Measurements from ENCODE around the gene INAVA. TPM values are rescaled to one million over a fixed set of nuclear protein-coding genes. Genes with fewer than 3 reads are reported as not detected.

INAVA gene
- polyA plus RNA-seq, 1 experiment, result 0.16 TPM

GRCh38 chr1:200874694-200875093 is 20.0 kb upstream of the INAVA start:
- H3K27ac ChIP-seq (ENCODE audit: low read depth, low read length), result no peak overlapping the region
- no peak for DNase-seq (ENCODE audit: low read depth, low spot score)
- peaks cover 68% of the 10 kb centered on the region for H3K27me3 ChIP-seq (ENCODE audit: control insufficient read depth, insufficient read depth, low read length)
- ChIA-PET POLR2A (no interaction called here), CTCF (no interaction called here)
- TF ChIP-seq CTCF (IDR thresholded peaks at IDR 0.05; ENCODE audit: low read depth, low read length), result no peak
- H3K9me3 ChIP-seq (ENCODE audit: control insufficient read depth, insufficient read depth, low read length), result peaks cover 3% of the 10 kb centered on the region; the same call in 1 of the 2 replicates
- no peak overlapping the region for H3K4me3 ChIP-seq (ENCODE audit: low read depth, low read length)

- DNase-seq (ENCODE audit: low read depth, low spot score), result no peak
- Histone ChIP-seq H3K27me3 (ENCODE audit: control insufficient read depth, insufficient read depth, low read length) (peaks cover 73% of the 10 kb centered on the region), H3K27ac (ENCODE audit: low read depth, low read length) (no peak overlapping the region), H3K4me3 (ENCODE audit: low read depth, low read length) (no peak overlapping the region), H3K9me3 (ENCODE audit: control insufficient read depth, insufficient read depth, low read length) (peaks cover 3% of the 10 kb centered on the region; the same call in 1 of the 2 replicates)
- no peak for TF ChIP-seq CTCF (IDR thresholded peaks at IDR 0.05; ENCODE audit: low read depth, low read length)
- ChIA-PET POLR2A (no interaction called here), CTCF (interaction anchor here (0.6 kb wide), 1 partner anchor 253 kb away, joined by 4 read pairs; no protein-coding TSS in a partner anchor)
Observed at GRCh38 chr1:200875416-200875815, 19.3 kb upstream of the INAVA start.

GRCh38 chr1:200877010-200877409 is 17.7 kb upstream of the INAVA start:
- POLR2A ChIA-PET, result interaction anchor here (0.7 kb wide), 1 partner anchor 67 kb away, joined by 6 read pairs; no protein-coding TSS in a partner anchor
- H3K27me3 ChIP-seq (ENCODE audit: control insufficient read depth, insufficient read depth, low read length), result peaks cover 68% of the 10 kb centered on the region

DNA sequence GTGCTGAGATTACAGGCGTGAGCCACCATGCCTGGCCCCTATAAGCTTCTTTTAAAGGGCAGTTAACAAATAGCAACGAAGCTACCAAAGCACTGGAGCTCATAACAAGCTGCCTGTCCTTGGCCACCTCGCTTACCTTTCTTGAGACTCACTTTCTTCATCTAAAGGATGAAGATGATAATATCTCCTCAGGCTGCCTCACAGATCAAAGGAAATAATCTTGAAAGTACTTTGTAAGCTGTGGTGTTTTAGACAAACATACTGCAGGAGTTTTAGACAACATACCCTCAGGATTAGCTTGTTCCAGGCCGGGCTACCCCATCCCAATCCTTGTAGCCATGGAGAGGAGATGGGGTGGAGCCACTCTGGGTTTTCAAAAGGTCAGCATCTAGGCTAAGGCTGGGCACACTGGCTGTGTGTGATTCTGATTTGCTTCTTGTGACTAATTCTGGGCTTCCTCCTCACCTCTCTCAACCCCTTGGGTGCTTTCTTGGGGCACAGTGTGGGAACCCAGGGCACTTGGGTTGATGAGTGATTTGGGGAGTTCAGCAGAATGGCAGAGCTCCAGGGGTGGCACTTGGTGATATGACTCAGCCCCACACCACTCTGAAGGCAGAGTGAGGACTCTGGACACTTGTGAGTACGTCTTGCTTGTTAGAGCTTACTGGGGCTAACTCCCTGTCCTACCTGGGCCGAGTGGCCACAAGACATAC is 16.7 kb upstream of the INAVA start:
- H3K4me3 ChIP-seq (ENCODE audit: low read depth, low read length), result no peak overlapping the region
- DNase-seq (ENCODE audit: low read depth, low spot score), result no peak
- no peak overlapping the region for H3K27ac ChIP-seq (ENCODE audit: low read depth, low read length)
- H3K27me3 ChIP-seq (ENCODE audit: control insufficient read depth, insufficient read depth, low read length), result peaks cover 59% of the 10 kb centered on the region
- peaks cover 3% of the 10 kb centered on the region; the same call in 1 of the 2 replicates for H3K9me3 ChIP-seq (ENCODE audit: control insufficient read depth, insufficient read depth, low read length)
- ChIA-PET CTCF (interaction anchor here (2.5 kb wide), 1 partner anchor 13 kb away, joined by 15 read pairs; no protein-coding TSS in a partner anchor), POLR2A (interaction anchor here (0.7 kb wide), 1 partner anchor 378 kb away, joined by 5 read pairs; no protein-coding TSS in a partner anchor)
- TF ChIP-seq CTCF (IDR thresholded peaks at IDR 0.05; ENCODE audit: low read depth, low read length), result no peak

More at GRCh38 chr1:200877010-200877409, 17.7 kb upstream of the INAVA start:
- Histone ChIP-seq H3K4me3 (ENCODE audit: low read depth, low read length) (no peak overlapping the region), H3K27ac (ENCODE audit: low read depth, low read length) (no peak overlapping the region), H3K9me3 (ENCODE audit: control insufficient read depth, insufficient read depth, low read length) (peaks cover 3% of the 10 kb centered on the region; the same call in 1 of the 2 replicates)
- no peak for DNase-seq (ENCODE audit: low read depth, low spot score)
- CTCF ChIA-PET, result interaction anchor here (2.5 kb wide), 1 partner anchor 14 kb away, joined by 15 read pairs; no protein-coding TSS in a partner anchor
- no peak for TF ChIP-seq CTCF (IDR thresholded peaks at IDR 0.05; ENCODE audit: low read depth, low read length)

- peaks cover 46% of the 10 kb centered on the region for H3K27me3 ChIP-seq (ENCODE audit: control insufficient read depth, insufficient read depth, low read length)
- no peak overlapping the region for H3K27ac ChIP-seq (ENCODE audit: low read depth, low read length)
- TF ChIP-seq CTCF (IDR thresholded peaks at IDR 0.05; ENCODE audit: low read depth, low read length), result no peak
- ChIA-PET CTCF (interaction anchor here (0.5 to 1.6 kb wide), 2 partner anchors 11 to 165 kb away, joined by 3 to 4 read pairs; no protein-coding TSS in a partner anchor), POLR2A (no interaction called here)
- H3K9me3 ChIP-seq (ENCODE audit: control insufficient read depth, insufficient read depth, low read length), result no peaks in the 10 kb centered on the region
- no peak for DNase-seq (ENCODE audit: low read depth, low spot score)
- no peak overlapping the region for H3K4me3 ChIP-seq (ENCODE audit: low read depth, low read length)
Observed at GRCh38 chr1:200880212-200880611, 14.5 kb upstream of the INAVA start.
